HCT116 (cell line): ENCODE results near the gene LETMD1.

ENCODE experiments used
- CBX3 ChIP-seq: IDR thresholded peaks from 2 replicates; pipeline ENCODE4 v1.6.1; 2012; ENCODE audit warnings: low read depth
- CTCF ChIP-seq, 3 experiments: fragments of 200-600 bp in 1 of 3; sonication (generic) in 1 of 3; IDR thresholded peaks in 2 of 3; conservative IDR thresholded peaks in 1 of 3; 2 replicates each; pipeline ENCODE4 v1.5.1; 2012 to 2017; ENCODE audit warnings: low read depth in 2 of 3, low read length in 2 of 3, antibody characterized with exemption in 1 of 3, borderline replicate concordance in 1 of 3, control low read depth in 1 of 3, mild to moderate bottlenecking in 1 of 3, mixed read lengths in 1 of 3, mixed run types in 1 of 3, moderate library complexity in 1 of 3; ENCODE audit not compliant: insufficient read depth in 1 of 3
- EGR1 ChIP-seq: IDR thresholded peaks from 2 replicates; pipeline ENCODE4 v1.6.1; 2012; ENCODE audit warnings: low read depth

DNA sequence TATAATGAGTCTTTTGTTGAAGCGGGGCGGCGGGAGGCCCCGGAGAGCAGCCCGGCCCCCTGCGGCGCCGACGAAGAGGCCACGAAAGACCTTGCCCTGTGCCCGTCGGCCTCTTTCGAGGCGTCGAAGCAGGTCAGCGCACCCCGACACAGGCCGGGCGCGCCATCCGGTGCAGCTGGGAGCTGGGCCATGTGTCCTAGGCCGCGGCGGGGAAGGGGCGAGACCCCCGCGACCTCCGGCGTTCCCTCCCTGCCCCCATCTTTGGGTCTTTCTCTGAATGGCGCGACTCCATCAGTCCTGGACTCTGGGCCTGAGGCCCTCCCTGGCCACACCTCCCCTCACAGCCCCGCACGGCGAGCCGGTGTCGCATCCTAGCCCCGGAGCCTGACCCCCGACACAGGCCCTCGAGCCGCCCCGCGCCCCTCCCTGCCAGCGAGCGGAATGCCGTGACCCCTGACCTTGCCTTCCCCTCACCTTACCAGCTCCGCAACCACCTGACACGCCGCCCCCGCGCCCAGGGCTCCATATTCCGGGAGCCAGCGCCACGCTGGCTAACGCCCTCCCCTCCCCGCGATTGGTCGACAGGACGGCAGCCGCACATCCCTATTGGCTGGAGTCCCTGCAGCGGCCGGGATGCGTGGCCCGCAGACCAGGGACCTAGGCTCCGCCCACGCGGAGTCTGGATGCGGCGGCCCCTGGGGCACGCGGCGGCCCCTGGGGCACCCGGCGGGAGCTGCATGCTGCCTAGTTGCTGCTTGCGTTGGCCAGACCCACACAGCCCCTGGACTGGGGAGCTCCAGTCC is 22.1 kb upstream of the LETMD1 start, which contains the start of gene SLC11A2:
- TF ChIP-seq CBX3, result no peak
- peak; percentile 99 for TF ChIP-seq EGR1
- no peak for TF ChIP-seq CTCF (IDR thresholded peaks at IDR 0.05 in 2 of 3, conservative IDR thresholded peaks at IDR 0.05 in 1 of 3; ENCODE audit: borderline replicate concordance in 1 of 3, insufficient read depth in 1 of 3, low read depth in 2 of 3, low read length in 2 of 3)
